K562 (cell line): ENCODE data around the gene NCOA4. TPM values are rescaled to one million over a fixed set of nuclear protein-coding genes. Genes with fewer than 3 reads are reported as not detected.

Experiments used
- CBFA2T2 ChIP-seq: fragments of 450-650 bp; conservative IDR thresholded peaks from 2 replicates; pipeline ENCODE4 v1.6.1; 2017; ENCODE audit warnings: mild to moderate bottlenecking
- GABPA ChIP-seq: fragments of 200-800 bp; sonication (Bioruptor generic); conservative IDR thresholded peaks from 2 replicates; pipeline ENCODE4 v1.6.1; 2016; ENCODE audit warnings: low read depth, missing genetic modification characterization, missing compliant biosample characterization
- ILF3 ChIP-seq: fragments of 450-650 bp; IDR thresholded peaks from 2 replicates; pipeline ENCODE4 v1.6.1; 2018; ENCODE audit warnings: antibody characterized with exemption, mild to moderate bottlenecking, moderate library complexity, borderline replicate concordance
- JUND ChIP-seq, 2 experiments: IDR thresholded peaks; 2 replicates in 1 of 2; 3 replicates in 1 of 2; pipeline ENCODE4 v1.6.1; 2011; ENCODE audit warnings: borderline replicate concordance in 2 of 2, low read depth in 2 of 2, low read length in 2 of 2, improper control_type of control experiment in 1 of 2, missing biosample characterization in 1 of 2, missing genetic modification characterization in 1 of 2, missing genetic modification reagents in 1 of 2
- RAD51 ChIP-seq: fragments of 450-650 bp; IDR thresholded peaks from 2 replicates; pipeline ENCODE4 v1.7.1; 2016; ENCODE audit warnings: low read depth, mild to moderate bottlenecking, borderline replicate concordance
- TSC22D4 ChIP-seq: fragments of 450-650 bp; IDR thresholded peaks from 2 replicates; pipeline ENCODE4 v1.6.1; 2016; ENCODE audit warnings: missing genetic modification characterization, missing biosample characterization, control low read depth
- ZNF133 ChIP-seq: fragments of 250-450 bp; sonication (Bioruptor Pico); IDR thresholded peaks from 2 replicates; pipeline ENCODE4 v1.4.0; 2020; ENCODE audit warnings: mild to moderate bottlenecking
- ZNF232 ChIP-seq: sonication (generic); formaldehyde crosslinking; IDR thresholded peaks from 2 replicates; pipeline ENCODE4 v1.8.0; 2022; ENCODE audit warnings: mild to moderate bottlenecking, missing genetic modification reagents
- ZNF311 ChIP-seq: fragments of 250-450 bp; sonication (Bioruptor Pico); IDR thresholded peaks from 2 replicates; pipeline ENCODE4 v1.4.0; 2020; ENCODE audit warnings: mild to moderate bottlenecking, moderate library complexity
- polyA plus RNA-seq, 8 experiments: library from polyadenylated mRNA; depleted of rRNA in 4 of 8; stranded (reverse) in 5 of 8; unstranded in 3 of 8; fragments of >200 nt; fragmentation: Nextera tagmentation in 2 of 8; fragmentation: Illumina TruSeq in 1 of 8; extraction: Ambion mirVana in 2 of 8; extraction: Trizol in 1 of 8; gene quantifications; 2 replicates each; pipeline versions ENCODE4 v1.2.1 to v1.2.3, GENCODE V29; 2011 to 2014; ENCODE audit warnings: inconsistent platforms in 1 of 8, missing spikeins in 1 of 8
- total RNA-seq, 7 experiments: library from RNA; depleted of rRNA in 6 of 7; stranded (reverse); fragments of >200 nt in 6 of 7; fragmentation: Illumina TruSeq in 2 of 7; extraction: Trizol in 2 of 7; gene quantifications; 2 replicates each; pipeline versions ENCODE4 v1.2.1 to v1.2.3, GENCODE V29; 2011 to 2021; ENCODE audit warnings: low replicate concordance in 1 of 7
- TF ChIP-seq, protein P1 (sequence below), 2 experiments: fragments of 450-650 bp; formaldehyde crosslinking in 1 of 2; IDR thresholded peaks; 2 replicates each; pipeline versions ENCODE4 v1.4.0 to v1.6.1; 2014 to 2020; ENCODE audit warnings: mild to moderate bottlenecking in 2 of 2, borderline replicate concordance in 1 of 2, low read depth in 1 of 2
- TF ChIP-seq, protein P2 (sequence below): fragments of 250-450 bp; sonication (Bioruptor Pico); IDR thresholded peaks from 2 replicates; pipeline ENCODE4 v1.5.0; 2020; ENCODE audit warnings: mild to moderate bottlenecking
- TF ChIP-seq, protein P3 (sequence below): conservative IDR thresholded peaks from 2 replicates; pipeline ENCODE4 v1.6.1; 2011; ENCODE audit warnings: low read depth, mild to moderate bottlenecking, low read length; ENCODE audit not compliant: control insufficient read depth
- TF ChIP-seq, protein P4 (sequence below), 2 experiments: fragments of 450-650 bp; IDR thresholded peaks; 2 replicates each; pipeline ENCODE4 v1.6.1; 2016

The NCOA4 gene
- total and polyA plus RNA-seq, 9 of the 15 experiments (the other 6 are each of a cell fraction or from before 2014, with no cell fraction given): 89.8 to 283 (median 181) TPM

DNA sequence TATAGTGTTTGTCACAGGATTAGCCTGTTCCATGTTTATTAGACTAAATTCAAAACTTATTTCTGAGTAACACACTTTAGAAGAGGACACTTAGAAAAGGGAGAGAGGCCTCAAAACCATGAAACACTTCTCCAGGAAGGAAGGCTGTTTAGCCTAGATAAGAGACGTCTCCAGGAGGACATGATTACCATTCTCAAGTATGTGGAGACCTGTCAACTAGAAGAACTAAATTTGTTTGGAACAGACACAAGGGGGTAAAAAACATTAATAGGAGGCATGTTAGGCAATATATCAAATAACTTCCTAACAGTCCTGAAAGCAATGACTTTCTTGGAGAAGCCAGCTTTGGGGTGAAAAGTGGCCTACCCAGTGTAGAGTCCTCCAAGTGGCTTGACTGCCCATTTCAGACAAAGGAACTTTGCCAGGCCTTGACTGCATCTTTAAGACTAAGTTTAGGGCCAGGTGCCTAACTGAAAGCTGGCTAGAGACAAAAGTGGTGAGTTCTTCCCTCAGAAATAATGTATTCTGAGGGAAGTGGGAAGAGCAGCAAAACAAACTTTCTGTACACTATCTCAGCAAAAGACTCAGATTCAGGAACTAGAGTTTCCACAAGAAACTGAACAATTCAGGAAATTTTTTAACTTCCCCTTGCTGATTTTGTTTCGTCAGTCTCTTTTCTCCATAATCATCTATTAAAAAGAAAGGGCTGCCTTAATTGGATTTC is 11.8 kb downstream of the NCOA4 start (continued):
- TF ChIP-seq GABPA (tag): peak; percentile 24; the same call in 1 of the 2 replicates
- no peak for TF ChIP-seq ZNF311 (CRISPR knock-in tag)
- no peak for TF ChIP-seq RAD51
- TF ChIP-seq ZNF232: no peak
- TF ChIP-seq CBFA2T2: peak; percentile 88
- TF ChIP-seq TSC22D4 (tag): no peak
- peak; percentile 74 for TF ChIP-seq JUND (IDR thresholded peaks at IDR 0.05; ENCODE audit: borderline replicate concordance, low read depth, low read length)
- peak; percentile 69; the same call in 2 of the 3 replicates for TF ChIP-seq JUND (tag; IDR thresholded peaks at IDR 0.05; ENCODE audit: borderline replicate concordance, low read depth, low read length)
- TF ChIP-seq, protein P1, sequence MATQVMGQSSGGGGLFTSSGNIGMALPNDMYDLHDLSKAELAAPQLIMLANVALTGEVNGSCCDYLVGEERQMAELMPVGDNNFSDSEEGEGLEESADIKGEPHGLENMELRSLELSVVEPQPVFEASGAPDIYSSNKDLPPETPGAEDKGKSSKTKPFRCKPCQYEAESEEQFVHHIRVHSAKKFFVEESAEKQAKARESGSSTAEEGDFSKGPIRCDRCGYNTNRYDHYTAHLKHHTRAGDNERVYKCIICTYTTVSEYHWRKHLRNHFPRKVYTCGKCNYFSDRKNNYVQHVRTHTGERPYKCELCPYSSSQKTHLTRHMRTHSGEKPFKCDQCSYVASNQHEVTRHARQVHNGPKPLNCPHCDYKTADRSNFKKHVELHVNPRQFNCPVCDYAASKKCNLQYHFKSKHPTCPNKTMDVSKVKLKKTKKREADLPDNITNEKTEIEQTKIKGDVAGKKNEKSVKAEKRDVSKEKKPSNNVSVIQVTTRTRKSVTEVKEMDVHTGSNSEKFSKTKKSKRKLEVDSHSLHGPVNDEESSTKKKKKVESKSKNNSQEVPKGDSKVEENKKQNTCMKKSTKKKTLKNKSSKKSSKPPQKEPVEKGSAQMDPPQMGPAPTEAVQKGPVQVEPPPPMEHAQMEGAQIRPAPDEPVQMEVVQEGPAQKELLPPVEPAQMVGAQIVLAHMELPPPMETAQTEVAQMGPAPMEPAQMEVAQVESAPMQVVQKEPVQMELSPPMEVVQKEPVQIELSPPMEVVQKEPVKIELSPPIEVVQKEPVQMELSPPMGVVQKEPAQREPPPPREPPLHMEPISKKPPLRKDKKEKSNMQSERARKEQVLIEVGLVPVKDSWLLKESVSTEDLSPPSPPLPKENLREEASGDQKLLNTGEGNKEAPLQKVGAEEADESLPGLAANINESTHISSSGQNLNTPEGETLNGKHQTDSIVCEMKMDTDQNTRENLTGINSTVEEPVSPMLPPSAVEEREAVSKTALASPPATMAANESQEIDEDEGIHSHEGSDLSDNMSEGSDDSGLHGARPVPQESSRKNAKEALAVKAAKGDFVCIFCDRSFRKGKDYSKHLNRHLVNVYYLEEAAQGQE (IDR thresholded peaks at IDR 0.05; ENCODE audit: borderline replicate concordance): peak; percentile 6; the same call in 1 of the 2 replicates
- TF ChIP-seq, protein P1 (CRISPR knock-in tag; IDR thresholded peaks at IDR 0.05; ENCODE audit: low read depth): no peak
- TF ChIP-seq, protein P2, sequence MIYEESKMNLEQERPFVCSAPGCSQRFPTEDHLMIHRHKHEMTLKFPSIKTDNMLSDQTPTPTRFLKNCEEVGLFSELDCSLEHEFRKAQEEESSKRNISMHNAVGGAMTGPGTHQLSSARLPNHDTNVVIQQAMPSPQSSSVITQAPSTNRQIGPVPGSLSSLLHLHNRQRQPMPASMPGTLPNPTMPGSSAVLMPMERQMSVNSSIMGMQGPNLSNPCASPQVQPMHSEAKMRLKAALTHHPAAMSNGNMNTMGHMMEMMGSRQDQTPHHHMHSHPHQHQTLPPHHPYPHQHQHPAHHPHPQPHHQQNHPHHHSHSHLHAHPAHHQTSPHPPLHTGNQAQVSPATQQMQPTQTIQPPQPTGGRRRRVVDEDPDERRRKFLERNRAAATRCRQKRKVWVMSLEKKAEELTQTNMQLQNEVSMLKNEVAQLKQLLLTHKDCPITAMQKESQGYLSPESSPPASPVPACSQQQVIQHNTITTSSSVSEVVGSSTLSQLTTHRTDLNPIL (CRISPR knock-in tag): no peak
- TF ChIP-seq, protein P3, sequence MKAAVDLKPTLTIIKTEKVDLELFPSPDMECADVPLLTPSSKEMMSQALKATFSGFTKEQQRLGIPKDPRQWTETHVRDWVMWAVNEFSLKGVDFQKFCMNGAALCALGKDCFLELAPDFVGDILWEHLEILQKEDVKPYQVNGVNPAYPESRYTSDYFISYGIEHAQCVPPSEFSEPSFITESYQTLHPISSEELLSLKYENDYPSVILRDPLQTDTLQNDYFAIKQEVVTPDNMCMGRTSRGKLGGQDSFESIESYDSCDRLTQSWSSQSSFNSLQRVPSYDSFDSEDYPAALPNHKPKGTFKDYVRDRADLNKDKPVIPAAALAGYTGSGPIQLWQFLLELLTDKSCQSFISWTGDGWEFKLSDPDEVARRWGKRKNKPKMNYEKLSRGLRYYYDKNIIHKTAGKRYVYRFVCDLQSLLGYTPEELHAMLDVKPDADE: no peak
- TF ChIP-seq ILF3: no peak
- TF ChIP-seq ZNF133 (CRISPR knock-in tag): no peak
- TF ChIP-seq, protein P4, sequence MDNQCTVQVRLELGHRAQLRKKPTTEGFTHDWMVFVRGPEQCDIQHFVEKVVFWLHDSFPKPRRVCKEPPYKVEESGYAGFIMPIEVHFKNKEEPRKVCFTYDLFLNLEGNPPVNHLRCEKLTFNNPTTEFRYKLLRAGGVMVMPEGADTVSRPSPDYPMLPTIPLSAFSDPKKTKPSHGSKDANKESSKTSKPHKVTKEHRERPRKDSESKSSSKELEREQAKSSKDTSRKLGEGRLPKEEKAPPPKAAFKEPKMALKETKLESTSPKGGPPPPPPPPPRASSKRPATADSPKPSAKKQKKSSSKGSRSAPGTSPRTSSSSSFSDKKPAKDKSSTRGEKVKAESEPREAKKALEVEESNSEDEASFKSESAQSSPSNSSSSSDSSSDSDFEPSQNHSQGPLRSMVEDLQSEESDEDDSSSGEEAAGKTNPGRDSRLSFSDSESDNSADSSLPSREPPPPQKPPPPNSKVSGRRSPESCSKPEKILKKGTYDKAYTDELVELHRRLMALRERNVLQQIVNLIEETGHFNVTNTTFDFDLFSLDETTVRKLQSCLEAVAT (IDR thresholded peaks at IDR 0.05): peak in 1 of 2 experiments; percentile 36; a peak in 2 of 4 replicates
